Stimulated activated CD8-positive, alpha-beta memory T cell treated with anti-CD3 and anti-CD28 coated beads, Interleukin-12 subunit alpha, Interleukin-12 subunit beta, amount 100 ng/mL, for 24 hours (primary cell): ENCODE measurements around the gene BCAS1.

ENCODE experiments used
- DNase-seq: peaks from one replicate; pipeline ENCODE4 v3.0.0-alpha.2; 2020; ENCODE audit errors: extremely low read depth

The BCAS1 gene, protein sequence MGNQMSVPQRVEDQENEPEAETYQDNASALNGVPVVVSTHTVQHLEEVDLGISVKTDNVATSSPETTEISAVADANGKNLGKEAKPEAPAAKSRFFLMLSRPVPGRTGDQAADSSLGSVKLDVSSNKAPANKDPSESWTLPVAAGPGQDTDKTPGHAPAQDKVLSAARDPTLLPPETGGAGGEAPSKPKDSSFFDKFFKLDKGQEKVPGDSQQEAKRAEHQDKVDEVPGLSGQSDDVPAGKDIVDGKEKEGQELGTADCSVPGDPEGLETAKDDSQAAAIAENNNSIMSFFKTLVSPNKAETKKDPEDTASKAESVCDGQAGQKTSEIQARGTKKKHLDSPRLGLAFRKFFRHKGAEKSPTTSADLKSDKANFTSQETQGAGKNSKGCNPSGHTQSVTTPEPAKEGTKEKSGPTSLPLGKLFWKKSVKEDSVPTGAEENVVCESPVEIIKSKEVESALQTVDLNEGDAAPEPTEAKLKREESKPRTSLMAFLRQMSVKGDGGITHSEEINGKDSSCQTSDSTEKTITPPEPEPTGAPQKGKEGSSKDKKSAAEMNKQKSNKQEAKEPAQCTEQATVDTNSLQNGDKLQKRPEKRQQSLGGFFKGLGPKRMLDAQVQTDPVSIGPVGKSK

GRCh38 chr20:54070187-54070987 is at the start of gene BCAS1:
Gene BCAS1, minus strand, starts transcription at chr20:54070594. Its CDS starts 11,876 bp downstream, at chr20:54058718.
- no peak for DNase-seq

DNA sequence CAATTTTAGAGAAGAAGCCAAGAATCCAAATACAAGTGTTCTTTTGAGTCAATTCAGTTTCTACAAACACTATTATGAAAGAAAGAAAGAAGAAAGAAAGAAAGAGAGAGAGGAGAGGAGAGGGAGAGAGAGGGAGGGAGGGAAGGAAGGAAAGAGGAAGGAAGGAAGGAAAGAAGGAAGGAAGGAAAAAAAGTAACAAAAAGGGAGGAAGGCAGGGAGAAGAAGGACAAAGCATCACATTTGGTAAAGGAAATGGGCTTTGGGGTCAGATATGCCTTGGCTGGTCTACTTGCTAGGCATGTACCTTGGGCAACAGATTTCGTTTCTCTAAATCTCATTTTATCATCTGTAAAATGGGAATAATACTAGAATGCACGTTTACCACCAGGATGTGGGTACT is 49.4 kb upstream of the BCAS1 start:
- DNase-seq = no peak

DNA sequence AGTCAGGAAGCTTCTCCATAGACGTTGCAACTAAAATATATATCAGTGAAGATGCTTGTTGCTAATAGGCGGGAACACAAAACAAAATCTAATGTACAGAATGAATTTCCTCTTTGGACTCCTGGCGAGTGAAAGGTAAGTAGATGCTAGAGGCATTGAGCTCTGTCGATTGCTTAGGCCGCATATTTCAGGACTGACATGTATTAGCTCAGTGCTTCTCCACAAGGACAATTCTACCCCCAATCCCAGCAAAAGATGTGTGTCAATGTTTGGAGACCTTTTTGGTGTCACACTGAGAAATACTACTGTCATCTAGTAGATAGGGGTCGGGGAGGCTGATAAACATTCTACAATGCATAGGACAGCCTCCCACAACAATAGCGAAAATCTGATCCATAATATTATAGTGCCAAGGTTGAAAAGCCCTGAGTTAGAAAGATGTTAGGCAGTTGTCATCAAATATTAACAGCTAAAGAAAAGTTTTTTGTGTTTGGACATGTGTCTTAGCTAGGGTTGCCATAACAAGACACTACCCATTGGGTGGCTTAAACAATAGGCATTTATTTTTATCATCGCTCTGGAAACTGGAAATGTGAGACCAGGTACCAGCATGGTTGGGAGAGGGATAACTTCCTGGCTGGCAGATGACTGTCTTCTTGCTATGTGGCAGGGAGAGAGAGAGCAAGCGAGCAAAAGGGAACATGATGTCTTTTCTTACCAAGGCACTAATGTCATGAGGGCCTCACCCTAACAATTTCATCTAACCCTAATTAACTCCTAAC is 48.0 kb upstream of the BCAS1 start:
- no peak for DNase-seq

DNA sequence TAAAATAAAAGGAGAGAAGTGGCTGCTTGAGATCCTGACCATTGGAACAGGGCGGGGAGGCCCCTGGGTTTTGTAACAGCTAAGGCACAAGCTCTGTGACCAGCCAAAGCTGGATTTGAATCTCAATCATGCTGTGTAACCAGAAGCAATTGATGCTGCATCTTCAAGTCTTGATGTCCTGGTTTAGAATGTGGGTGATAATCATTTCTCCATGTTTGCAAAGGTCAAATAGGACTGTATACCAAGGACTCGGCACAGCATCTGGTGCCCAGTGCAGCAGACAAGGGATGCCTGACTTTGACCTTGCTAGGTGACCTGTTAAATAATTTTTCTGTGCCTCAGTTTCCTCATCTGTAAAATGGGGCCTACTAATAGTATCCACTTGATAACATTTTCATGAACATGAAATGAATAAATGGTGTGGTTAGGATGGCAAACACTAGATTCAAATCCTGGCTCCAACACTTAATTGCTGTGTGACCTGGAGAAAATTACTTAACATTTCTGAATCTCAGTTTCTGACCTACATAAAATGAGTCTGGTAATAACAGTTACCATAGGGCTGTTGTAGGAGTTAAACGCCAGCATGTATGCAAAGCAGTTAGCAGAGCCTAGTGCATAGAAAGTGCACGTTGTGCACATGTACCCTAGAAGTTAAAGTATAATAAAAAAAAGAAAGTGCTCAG is 46.3 kb upstream of the BCAS1 start:
- DNase-seq = no peak

DNA sequence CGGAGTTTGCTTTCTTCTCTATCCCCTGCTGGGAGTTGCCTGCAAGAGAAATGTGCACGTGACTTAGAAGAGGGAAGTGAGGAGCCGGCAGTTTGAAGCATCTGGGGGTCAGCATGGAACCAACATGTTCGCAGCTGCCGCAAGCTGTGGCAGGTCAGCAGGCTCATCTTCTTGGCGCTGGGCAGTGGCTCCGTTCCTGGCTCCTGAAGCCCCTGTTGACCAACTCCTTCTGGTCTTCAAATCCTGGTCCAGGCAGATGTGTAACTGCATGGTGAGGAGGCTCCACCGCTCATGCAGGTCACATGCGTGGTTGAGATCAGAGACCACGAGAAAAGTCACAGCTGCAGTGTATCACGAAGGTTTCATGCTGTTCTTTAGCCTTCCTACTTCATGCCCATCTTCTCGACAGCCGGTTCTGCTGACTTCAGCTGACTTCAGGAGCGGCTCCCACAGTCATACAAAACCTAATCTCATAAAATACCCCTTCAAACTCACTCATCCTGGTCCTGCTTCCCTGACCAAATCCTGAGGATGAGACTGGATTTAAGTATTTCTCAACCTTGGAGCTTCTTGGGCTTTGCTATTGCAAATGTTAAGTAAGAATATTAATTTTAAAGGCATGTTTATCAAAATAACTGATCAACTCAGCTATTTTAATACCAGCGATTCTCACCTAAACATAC is 44.9 kb upstream of the BCAS1 start:
- DNase-seq = no peak

- DNase-seq = no peak
Observed at GRCh38 chr20:54114109-54114508, 43.7 kb upstream of the BCAS1 start.

- DNase-seq = no peak
Observed at GRCh38 chr20:54113566-54113965, 43.2 kb upstream of the BCAS1 start.

DNA sequence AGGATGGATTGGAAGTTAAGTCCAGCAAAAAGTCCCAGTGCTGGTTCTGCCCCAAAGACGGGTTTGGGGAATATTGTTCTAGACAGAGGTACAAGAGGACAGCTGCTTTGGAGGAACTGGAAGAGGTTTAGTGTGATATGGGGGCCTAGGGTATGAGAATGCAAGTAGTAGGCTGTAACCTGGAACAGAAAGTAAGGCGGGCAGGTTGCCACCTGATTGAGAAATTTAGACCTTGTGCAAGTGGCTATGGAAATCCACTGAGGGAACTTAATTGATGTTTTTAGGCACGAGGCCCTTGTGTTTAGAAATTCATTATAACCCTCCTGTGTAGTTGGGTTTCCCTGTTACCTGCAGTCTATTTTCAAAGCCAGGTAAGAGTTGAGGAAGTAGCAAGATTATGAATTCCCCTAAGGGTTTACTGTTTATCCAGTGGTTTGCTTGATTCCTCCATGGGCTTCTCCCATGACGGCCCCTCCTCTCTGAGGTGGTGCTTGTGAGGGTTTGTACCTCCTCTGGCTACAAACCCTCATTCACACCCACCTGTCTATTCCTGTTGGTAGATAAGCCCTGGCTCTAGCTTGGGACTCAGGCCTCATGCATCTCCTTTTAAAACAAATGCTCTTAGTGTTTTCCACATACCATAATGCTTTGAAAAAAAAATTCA is 42.0 kb upstream of the BCAS1 start:
- no peak for DNase-seq

- no peak for DNase-seq
Observed at GRCh38 chr20:54111460-54111859, 41.1 kb upstream of the BCAS1 start.

DNA sequence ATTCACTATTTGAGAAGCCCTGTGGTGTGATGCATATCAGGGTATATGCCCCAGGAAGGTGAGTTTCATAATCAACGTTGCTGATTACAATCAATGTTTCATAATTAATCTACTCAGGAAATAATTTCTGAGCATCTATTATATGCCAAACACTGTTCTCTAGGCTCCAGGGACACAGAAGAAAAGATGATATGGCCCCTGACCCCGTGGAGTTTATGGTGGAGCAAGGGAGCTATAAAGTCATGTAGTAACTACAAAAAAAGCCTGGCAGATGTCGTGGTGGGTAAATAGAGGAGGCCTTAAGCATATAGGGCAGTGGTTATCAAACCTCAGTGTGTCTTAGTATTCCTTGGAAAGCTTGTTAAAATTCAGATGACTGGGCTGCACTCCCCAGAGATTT is 40.1 kb upstream of the BCAS1 start:
- DNase-seq = no peak

DNA sequence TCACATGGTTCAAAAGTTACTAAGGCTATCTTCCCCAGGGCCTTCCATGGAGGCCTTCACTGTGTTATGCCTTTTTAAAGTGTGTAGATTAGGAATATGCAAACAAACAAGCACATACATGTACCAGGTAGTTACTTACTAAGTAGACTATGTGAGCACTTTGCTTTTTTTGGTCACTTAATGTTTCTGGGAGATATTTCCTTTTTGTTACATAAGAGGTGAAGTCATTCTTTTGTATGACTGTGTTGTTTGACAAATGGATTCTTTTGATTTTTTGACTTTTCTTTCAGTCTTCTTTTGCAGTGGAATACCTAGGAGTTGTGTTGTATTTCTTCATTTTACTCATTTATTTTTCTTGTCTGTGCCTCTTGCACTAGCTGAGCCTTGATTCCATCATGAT is 39.6 kb upstream of the BCAS1 start:
- DNase-seq = no peak

- DNase-seq = no peak
Observed at GRCh38 chr20:54108817-54109216, 38.4 kb upstream of the BCAS1 start.

GRCh38 chr20:54108326-54108642 is 37.9 kb upstream of the BCAS1 start:
- DNase-seq = no peak

DNA sequence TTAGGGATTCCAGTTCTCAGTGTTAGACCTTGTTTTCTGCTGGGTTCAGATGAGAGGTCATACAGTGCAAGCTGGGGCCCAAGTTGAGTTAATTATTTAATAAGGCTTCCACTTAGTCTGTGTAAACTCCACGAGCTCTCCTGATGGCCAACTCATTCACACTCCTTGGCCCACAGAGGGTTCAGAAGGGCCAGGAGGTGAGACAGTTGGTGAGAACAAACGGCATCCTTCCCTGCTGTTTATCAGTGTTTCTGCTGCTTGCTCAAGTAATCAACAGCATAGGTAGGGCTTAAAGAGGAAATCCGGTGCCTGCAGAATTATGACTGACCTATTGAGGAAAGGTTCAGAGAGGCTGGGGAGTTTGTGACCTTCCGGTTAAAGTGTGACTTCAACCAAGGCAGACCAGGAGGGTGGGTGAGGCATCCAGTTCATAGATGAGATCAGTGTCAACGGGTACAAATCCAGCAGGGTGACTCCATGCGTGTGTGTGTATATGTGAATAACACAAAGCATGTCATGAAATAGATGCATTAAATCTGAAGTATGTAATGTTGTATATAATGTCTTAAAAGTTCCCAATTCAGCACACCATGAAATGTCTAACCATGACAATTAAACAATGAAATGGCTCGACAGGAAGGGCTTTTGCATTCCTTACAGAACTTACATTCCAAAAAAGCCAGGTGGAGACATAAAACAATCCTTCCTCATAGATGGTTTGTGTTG is 37.4 kb upstream of the BCAS1 start:
- DNase-seq = no peak

DNA sequence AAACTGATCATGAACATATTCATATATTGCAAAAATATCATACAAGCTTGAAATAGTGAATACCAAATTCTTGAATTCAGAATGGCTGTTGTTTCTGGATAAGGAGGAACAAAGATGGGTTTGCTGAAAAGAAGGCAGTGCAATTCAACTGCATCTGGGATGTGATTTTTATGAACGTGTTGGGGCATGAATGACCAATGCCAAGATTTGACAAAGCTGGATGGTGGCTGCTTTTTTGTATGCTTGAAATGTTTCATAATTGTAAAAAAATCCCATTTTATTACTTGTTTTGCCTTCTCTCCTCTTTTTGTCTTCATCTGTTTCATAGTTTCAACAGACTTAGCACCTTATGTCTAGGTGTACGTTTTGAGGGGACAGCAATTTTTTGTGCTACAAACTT is 36.8 kb upstream of the BCAS1 start:
- no peak for DNase-seq

- DNase-seq = no peak
Observed at GRCh38 chr20:54106162-54106561, 35.8 kb upstream of the BCAS1 start.

DNA sequence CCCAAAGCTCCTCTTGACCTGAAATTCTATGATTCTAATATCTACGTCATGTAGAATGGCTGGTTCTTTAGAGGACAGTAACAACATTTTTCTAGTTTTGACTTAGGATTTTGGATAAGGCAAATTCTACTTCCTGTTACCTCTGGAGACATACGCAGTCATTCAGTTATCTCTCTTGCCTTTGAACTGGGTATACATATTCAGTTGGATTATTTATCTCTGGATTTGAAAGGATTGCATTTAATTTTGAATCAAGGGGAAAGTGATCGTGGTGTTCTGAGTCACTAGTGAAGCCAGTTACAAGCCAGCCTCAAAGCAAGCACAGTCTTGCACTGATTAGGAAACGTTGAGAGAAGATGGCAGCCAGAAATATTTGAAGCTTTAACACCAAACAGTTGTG is 35.3 kb upstream of the BCAS1 start:
- DNase-seq = no peak

GRCh38 chr20:54104781-54105180 is 34.4 kb upstream of the BCAS1 start:
- DNase-seq = no peak

- no peak for DNase-seq
Observed at GRCh38 chr20:54103762-54104600, 33.6 kb upstream of the BCAS1 start.
